SK-N-SH treated with all-trans-retinoic acid at 6 μM for 48 hours (cell line): Measurements from ENCODE around the gene NFYC.

Experiments used
- CSDC2 ChIP-seq: fragments of 250-450 bp; sonication (Bioruptor Pico); IDR thresholded peaks from 2 replicates; pipeline ENCODE4 v1.5.0; 2020; ENCODE audit warnings: mild to moderate bottlenecking, moderate library complexity
- TF ChIP-seq, protein P1 (sequence below): fragments of 250-450 bp; sonication (Bioruptor Pico); IDR thresholded peaks from 2 replicates; pipeline ENCODE4 v1.8.0; 2020; ENCODE audit warnings: mild to moderate bottlenecking, moderate library complexity, borderline replicate concordance

DNA sequence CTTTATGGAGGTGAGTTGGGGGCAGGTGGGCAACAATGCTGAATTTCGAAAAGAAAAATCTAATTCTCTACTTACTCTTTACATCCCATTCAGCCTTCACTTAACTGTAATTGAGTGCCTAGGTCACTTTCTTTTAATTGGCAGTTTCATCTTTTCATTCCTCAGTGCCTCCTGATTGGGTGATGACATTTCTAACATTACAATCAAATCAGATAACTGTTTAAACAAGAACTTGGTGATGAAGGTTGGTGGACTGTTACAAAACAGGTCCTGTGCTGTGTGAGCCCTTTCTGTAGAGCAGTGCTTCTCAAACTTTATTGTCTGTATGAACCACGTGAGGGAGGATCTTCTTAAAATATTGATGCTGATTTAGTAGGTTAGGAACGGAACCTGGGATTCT, 51.9 kb downstream of the NFYC start:
- TF ChIP-seq, protein P1, sequence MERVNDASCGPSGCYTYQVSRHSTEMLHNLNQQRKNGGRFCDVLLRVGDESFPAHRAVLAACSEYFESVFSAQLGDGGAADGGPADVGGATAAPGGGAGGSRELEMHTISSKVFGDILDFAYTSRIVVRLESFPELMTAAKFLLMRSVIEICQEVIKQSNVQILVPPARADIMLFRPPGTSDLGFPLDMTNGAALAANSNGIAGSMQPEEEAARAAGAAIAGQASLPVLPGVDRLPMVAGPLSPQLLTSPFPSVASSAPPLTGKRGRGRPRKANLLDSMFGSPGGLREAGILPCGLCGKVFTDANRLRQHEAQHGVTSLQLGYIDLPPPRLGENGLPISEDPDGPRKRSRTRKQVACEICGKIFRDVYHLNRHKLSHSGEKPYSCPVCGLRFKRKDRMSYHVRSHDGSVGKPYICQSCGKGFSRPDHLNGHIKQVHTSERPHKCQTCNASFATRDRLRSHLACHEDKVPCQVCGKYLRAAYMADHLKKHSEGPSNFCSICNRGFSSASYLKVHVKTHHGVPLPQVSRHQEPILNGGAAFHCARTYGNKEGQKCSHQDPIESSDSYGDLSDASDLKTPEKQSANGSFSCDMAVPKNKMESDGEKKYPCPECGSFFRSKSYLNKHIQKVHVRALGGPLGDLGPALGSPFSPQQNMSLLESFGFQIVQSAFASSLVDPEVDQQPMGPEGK, result no peak
- TF ChIP-seq CSDC2 (CRISPR knock-in tag), result no peak
